NK-92 (cell line): ENCODE data around the gene NEXMIF.
"Not testable (repeated sequence)": the region's sequence is repeated elsewhere in the genome, so short reads cannot be mapped to it uniquely, and the experiment has no call there.

Experiments
- DNase-seq: peaks from one replicate; lab custom pipeline; 2025; ENCODE audit not compliant: unreplicated experiment; lab: John Stamatoyannopoulos, UW

NEXMIF gene

DNA sequence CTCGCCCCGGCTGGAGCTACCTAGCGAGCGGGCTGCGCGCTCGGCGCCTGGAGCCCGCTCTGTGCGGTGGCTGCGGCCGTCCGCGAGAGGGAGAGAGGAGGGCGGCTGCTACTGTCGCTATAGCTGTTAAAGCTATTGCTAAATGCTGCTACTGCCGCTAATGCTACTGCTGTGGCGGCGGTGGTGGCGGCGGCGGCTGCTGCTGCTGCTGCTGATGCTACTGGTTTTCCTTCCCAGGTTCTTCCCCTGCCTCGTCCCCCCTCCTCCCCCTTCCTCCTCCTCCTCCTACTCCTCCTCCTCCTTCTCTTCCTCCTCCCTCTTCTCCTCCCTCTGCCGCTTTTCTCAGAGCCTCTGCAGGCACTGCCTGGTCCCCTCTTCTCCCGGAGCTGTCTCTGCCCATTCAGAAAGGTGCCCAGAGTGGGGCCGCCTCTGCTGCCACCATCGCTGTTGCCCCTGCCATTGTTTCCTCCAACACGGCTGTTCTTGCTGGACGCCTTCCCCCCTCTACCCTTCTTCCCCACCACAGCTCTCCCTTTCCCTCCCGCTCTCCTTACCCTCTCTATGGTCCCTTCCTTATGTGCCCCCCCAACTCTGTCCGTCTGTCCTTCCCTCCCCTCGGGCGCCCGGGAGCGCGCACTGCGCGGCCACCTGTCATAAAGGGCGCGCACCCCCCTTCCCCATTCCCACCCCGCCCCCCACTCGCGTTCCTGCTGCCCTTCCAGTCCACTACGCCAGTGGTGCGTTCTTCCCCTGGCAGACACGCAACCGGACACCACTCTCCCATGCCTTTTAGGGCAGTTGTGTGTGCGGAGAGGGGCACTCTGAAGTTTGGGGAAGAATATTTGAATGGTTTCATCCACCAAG is at the start of gene NEXMIF:
TSS of gene NEXMIF (minus strand) at position 228 of the 864 bp plus-strand sequence.
- no peak for DNase-seq

DNA sequence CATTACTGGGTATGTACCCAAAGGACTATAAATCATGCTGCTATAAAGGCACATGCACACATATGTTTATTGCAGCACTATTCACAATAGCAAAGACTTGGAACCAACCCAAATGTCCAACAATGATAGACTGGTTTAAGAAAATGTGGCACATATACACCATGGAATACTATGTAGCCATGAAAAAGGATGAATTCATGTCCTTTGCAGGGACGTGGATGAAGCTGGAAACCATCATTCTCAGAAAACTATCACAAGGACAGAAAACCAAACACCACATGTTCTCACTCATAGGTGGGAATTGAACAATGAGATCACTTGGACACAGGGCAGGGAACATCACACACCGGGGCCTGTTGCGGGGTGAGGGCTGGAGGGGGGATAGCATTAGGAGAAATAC is 36.7 kb upstream of the NEXMIF start:
- not testable (repeated sequence) for DNase-seq

- no peak for DNase-seq
Measured at GRCh38 chrX:74949717-74950116, 24.5 kb upstream of the NEXMIF start.

GRCh38 chrX:74940414-74940813 is 15.2 kb upstream of the NEXMIF start:
- DNase-seq, result no peak

DNA sequence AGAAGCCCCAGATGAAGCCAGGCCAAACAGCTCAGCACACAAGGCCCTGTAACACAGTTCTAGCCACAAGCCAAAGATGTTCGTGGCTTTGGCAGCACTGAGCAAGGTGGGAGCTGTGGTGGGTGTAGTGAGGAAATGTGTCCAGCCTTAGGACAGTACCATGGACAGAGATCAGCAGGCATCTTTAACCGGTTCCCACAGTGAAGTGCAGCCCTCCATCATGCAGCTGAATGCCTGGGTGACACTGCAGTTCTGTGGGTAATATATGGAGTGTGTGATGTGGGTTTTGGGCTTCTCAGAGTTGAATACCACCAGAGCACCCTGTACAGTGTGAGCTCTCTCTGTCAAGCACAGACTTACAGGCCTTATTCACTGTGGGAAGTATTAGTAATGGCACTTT is 6.0 kb upstream of the NEXMIF start:
- no peak for DNase-seq

- DNase-seq, result no peak
Measured at GRCh38 chrX:74924449-74925224, 615 bp downstream of the NEXMIF start.

DNA sequence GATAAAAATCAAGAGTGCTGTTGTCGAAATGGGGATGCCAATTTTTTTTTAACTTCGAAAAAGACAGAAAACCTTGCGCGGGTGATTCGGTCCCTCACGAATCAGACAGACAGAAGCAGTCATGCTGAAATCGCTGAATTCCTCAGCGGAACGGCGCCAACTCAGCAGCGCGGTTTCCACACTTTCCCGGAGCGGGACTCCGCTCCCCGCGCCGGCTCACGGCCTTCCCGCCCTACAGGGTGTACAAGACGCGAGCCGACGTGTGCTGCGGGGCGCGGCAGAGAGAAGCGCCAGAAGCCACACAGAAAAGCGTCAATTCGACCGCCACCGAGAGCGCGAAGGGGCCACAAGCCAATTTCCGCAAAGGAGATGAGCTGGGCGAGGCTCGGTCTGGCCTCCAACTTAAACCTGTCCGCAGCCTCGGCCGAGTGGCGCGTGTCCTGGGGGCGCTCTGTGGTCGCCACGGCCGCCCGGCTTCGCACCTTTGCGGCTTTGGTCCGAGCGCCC is 1.3 kb downstream of the NEXMIF start:
- DNase-seq, result no peak

- no peak for DNase-seq
Measured at GRCh38 chrX:74922922-74923543, 2.2 kb downstream of the NEXMIF start.

DNA sequence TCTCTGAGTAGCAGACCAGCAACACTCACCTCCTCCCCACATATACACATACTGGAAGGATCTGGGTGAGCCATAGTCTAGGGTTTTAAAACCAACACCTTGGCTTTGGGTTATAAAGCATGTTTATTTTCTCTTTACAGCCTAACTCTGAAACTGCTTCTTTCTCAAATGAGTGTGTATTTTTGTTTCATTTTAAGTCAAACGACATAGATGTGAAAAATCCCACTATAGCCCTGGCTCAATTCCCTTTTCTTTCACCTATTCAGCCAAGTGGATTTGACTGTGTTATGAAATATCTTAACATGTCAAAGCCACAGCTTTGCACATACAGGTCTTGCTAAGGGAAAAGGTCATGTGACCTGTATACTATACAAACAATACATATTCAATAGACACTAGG is 13.8 kb downstream of the NEXMIF start:
- no peak for DNase-seq

- DNase-seq, result no peak
Measured at GRCh38 chrX:74906417-74906816, 18.8 kb downstream of the NEXMIF start.

GRCh38 chrX:74902806-74903205 is 22.4 kb downstream of the NEXMIF start:
- DNase-seq, result no peak

DNA sequence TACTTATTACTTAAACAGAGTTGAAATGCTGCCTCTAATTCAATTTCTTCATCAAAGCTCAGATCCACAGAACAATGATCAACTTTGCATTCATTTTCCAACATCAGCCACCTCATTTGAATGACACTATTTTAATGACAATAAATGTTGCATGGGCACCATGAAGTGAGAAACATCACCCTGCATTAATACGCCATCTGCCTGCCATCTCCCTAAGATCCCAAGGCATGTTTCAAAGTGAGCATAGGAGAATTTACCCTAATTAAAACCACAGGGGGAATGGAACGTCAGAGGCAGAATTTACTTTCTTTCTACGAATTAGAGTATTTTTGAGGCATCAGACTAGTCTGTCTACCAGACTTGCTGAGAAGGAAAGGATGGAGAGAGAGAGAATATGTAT is 32.7 kb downstream of the NEXMIF start:
- DNase-seq, result no peak

DNA sequence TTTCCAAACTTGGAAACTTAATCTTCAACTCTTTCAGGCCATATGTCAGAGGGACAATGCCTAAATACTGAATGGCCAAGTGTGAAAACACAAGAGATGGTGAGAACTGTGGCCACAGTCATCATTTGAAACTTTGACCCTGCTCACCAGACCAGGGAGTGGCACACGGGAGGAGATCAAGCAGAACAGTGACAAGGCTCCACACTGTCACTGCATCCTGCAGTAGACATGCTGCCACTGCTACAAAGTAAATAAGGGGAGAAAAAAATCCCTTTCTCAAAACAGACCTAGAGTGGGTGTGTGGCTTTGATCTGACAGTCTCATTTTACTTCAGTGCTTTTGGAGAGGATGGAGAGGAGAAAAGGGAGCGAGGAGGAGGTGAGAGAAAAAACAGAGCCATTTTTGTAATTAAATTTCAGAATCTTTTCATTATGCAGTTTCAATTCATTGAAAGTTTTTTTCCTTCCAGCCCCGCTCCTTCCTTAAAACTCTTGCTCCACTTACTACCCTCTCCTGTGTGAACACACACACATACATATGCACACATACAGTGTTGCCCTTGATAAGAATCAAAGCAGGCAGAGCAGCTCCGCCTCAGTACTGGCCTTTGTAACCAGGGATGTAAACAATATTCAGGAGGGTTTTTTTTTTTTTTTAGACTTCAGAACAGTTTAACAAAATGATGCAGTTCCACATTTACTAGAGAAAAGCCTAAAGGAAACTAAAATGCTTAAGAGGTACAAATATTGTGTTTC is 34.4 kb downstream of the NEXMIF start:
- no peak for DNase-seq

- not testable (repeated sequence) for DNase-seq
Measured at GRCh38 chrX:74882383-74882782, 42.9 kb downstream of the NEXMIF start.

- DNase-seq, result no peak
Measured at GRCh38 chrX:74865725-74866124, 59.5 kb downstream of the NEXMIF start.

GRCh38 chrX:74853255-74853654 is 72.0 kb downstream of the NEXMIF start:
- DNase-seq, result no peak

DNA sequence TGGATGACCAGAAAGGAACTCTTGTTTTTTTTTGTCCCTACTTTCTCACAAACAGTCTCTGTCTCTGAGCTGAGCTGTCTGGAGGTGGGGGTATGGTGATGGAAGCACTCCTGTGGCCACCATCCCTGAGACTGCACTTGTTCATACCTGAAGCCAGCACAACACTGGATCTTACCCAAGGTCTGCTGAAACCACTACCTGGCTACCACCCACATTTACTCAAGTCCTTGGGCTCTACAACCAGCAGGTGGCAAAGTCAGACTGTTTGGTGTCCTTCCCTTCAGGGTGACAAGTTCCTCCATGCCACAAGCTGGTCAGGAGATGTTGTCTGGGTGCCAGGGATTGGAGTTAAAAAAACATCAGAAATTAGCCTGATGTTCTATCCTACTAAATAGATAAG is 89.7 kb downstream of the NEXMIF start:
- no peak for DNase-seq

DNA sequence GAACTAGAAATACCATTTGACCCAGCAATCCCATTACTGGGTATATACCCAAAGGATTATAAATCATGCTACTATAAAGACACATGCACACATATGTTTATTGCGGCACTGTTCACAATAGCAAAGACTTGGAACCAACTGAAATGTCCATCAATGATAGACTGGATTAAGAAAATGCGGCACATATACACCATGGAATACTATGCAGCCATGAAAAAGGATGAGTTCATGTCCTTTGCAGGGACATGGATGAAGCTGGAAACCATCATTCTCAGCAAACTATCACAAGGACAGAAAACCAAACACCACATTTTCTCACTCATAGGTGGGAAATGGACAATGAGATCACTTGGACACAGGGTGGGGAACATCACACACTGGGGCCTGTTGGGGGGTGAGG is 105.5 kb downstream of the NEXMIF start:
- not testable (repeated sequence) for DNase-seq

DNA sequence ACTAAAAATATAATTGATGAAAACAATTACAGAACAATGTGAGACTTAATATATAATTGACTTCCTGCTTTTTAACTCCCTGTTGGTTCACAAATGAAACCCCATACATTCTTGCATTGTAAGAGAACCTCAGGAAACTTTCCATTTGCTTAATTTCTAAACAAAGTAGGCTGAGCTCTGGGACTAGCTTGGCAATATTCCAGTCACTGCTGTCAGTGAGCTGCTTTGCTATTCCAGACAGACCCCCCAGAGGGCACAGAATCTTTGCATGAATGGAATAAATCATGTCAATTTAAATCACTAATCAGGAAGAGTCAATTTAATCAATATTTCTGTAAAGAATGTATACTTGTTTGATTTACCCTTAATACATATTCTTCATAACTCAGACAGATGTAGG is 110.6 kb downstream of the NEXMIF start:
- no peak for DNase-seq

DNA sequence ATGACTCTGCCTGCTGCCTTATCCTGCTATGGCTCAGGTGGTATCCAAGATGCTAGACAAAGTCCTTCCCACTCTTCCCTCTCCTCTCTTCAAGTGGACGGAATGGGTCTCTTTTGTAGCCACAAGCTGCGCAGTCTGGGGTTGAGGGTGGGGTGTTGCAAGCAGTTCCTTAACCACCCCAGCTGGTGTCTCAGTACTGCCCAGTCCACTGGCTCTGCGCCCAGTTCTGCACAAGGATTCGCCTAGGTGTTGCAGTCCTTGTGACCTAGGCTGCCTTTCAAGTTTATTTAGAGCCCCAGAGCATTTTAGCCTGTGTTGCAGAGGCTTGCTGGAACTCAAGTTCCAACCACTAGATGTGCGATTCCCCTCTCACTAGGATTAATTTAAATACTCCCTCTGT is 120.7 kb downstream of the NEXMIF start:
- DNase-seq, result no peak

DNA sequence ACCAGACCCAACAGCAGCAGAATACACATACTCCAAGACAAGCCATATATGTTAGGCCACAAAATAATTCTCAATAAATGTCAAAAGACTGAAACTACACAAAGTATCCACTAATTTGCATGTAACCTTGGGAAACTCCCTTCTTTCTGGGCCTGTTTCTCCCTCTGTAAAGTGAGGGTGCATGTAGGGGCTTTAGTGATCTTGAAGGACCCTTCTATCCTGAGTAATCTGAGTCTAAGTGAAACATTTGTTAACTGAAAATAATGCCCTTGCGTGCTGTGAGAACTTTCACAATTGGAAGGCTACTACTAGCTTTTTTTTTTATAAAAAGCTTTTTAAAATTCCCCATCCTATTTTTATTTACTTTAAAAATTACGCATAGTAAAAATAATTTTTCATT is 125.2 kb downstream of the NEXMIF start:
- DNase-seq, result no peak
